K562 (cell line): ENCODE data around the gene SAMD8. TPM values are rescaled to one million over a fixed set of nuclear protein-coding genes. Genes with fewer than 3 reads are reported as not detected.

Experiments used
- ATAC-seq: fragments of 200-7000 bp; cut with Tn5 transposase; 3 replicates; pipeline ENCODE4 v1.9.1; 2020; ENCODE audit warnings: moderate library complexity
- BruUV-seq: library from RNA; stranded (reverse); fragments of 400-500 nt; replicated peaks from 2 replicates; lab custom pipeline; 2021; lab: Mats Ljungman, UMichigan
- CTCF ChIA-PET: fragments of 300-600 bp; formaldehyde crosslinking; extraction: SDS; loops from one replicate; lab custom pipeline; 2021; ENCODE audit warnings: low intra/inter-chr PET ratio; lab: Yijun Ruan, JAX
- POLR2A ChIA-PET: fragments of 300-600, 350-650 bp; sonication (Branson Sonifier 250); formaldehyde crosslinking; extraction: SDS; loops from one replicate; lab custom pipeline; 2021; ENCODE audit warnings: antibody characterized with exemption, inconsistent platforms; lab: Yijun Ruan, JAX
- DNase-seq, 4 experiments: peaks; one replicate each; pipeline versions ENCODE4 v3.0.0 to v3.0.0-alpha.2; 2011 to 2018; ENCODE audit warnings: low spot score in 3 of 4, mixed read lengths in 3 of 4; ENCODE audit errors: extremely low read depth in 1 of 4
- FAIRE-seq: peaks from 2 replicates; lab custom pipeline; 2011; peaks lifted over from hg19 to GRCh38; lab: Jason Lieb, UNC
- H2AFZ ChIP-seq: 2 replicates; pipeline ENCODE4 v1.6.0; 2011; ENCODE audit warnings: low read depth, low read length, control low read depth, inconsistent platforms
- H3K27ac ChIP-seq: fragments of 200-600 bp; 3 replicates; pipeline ENCODE4 v1.8.0; 2011; ENCODE audit warnings: low read depth, mild to moderate bottlenecking, control low read depth, inconsistent platforms, low read length, moderate library complexity, mixed read lengths; ENCODE audit errors: extremely low read depth
- H3K27me3 ChIP-seq, 2 experiments: fragments of 300-600 bp in 1 of 2; 2 replicates in 1 of 2; 3 replicates in 1 of 2; pipeline versions ENCODE4 v1.6.0 to v1.8.0; 2011; ENCODE audit warnings: inconsistent platforms in 2 of 2, low read length in 2 of 2, mild to moderate bottlenecking in 1 of 2, mixed read lengths in 1 of 2, moderate library complexity in 1 of 2; ENCODE audit not compliant: control insufficient read depth in 2 of 2, insufficient read depth in 2 of 2
- H3K36me3 ChIP-seq: fragments of 300-600 bp; 3 replicates; pipeline ENCODE4 v1.8.0; 2011; ENCODE audit warnings: mild to moderate bottlenecking, low read length, inconsistent platforms; ENCODE audit not compliant: control insufficient read depth, insufficient read depth
- H3K4me1 ChIP-seq, 2 experiments: fragments of 200-600 bp in 1 of 2; replicated peaks in 1 of 2; 2 replicates in 1 of 2; 3 replicates in 1 of 2; pipeline versions ENCODE4 v1.5.1 to v1.8.0; 2011; ENCODE audit warnings: inconsistent platforms in 2 of 2, low read length in 2 of 2, mild to moderate bottlenecking in 1 of 2, mixed read lengths in 1 of 2, moderate library complexity in 1 of 2; ENCODE audit not compliant: control insufficient read depth in 2 of 2, insufficient read depth in 2 of 2
- H3K4me2 ChIP-seq: 2 replicates; pipeline ENCODE4 v1.6.1; 2011; ENCODE audit warnings: low read length, control low read depth, inconsistent platforms, mixed read lengths; ENCODE audit not compliant: insufficient read depth
- H3K4me3 ChIP-seq: fragments of 200-600 bp; sonication (generic), shearing (Covaris generic); 2 replicates; pipeline ENCODE4 v1.5.1; 2016; ENCODE audit warnings: control low read depth, inconsistent platforms
- H3K79me2 ChIP-seq: fragments of 200-600 bp; 3 replicates; pipeline ENCODE4 v1.8.0; 2011; ENCODE audit warnings: low read length, inconsistent platforms; ENCODE audit not compliant: control insufficient read depth, insufficient read depth
- H3K9ac ChIP-seq, 2 experiments: 2 replicates each; pipeline versions ENCODE4 v1.6.0 to v1.6.1; 2011; ENCODE audit warnings: low read depth in 2 of 2, low read length in 2 of 2, control low read depth in 1 of 2, inconsistent platforms in 1 of 2, mild to moderate bottlenecking in 1 of 2, mixed read lengths in 1 of 2; ENCODE audit not compliant: insufficient read depth in 1 of 2
- H3K9me1 ChIP-seq: one replicate; pipeline ENCODE4 v1.6.0; 2011; ENCODE audit warnings: inconsistent platforms, mild to moderate bottlenecking, low read length, moderate library complexity; ENCODE audit not compliant: control insufficient read depth, insufficient read depth
- H3K9me3 ChIP-seq: replicated peaks from 2 replicates; pipeline ENCODE4 v1.5.1; 2011; ENCODE audit warnings: low read depth, low read length, inconsistent platforms; ENCODE audit not compliant: control insufficient read depth, insufficient read depth
- H4K20me1 ChIP-seq: replicated peaks from 2 replicates; pipeline ENCODE4 v1.6.1; 2011; ENCODE audit warnings: low read length, inconsistent platforms, mixed read lengths; ENCODE audit not compliant: control insufficient read depth, insufficient read depth
- DDX20 ChIP-seq: fragments of 450-650 bp; IDR thresholded peaks from 2 replicates; pipeline ENCODE4 v1.6.1; 2016; ENCODE audit warnings: missing genetic modification characterization, low read depth, mild to moderate bottlenecking, missing compliant biosample characterization, moderate library complexity
- FOXK1 ChIP-seq: sonication (generic); formaldehyde crosslinking; IDR thresholded peaks from 2 replicates; pipeline ENCODE4 v1.8.0; 2022; ENCODE audit warnings: missing genetic modification reagents, mild to moderate bottlenecking, borderline replicate concordance
- HCFC1 ChIP-seq: IDR thresholded peaks from 2 replicates; pipeline ENCODE4 v1.6.1; 2012; ENCODE audit warnings: low read depth, low read length, improper control_type of control experiment
- MCM7 ChIP-seq, 2 experiments: fragments of 450-650 bp; IDR thresholded peaks; 2 replicates each; pipeline ENCODE4 v1.6.1; 2016 to 2018
- PHF21A ChIP-seq: fragments of 450-650 bp; IDR thresholded peaks from 2 replicates; pipeline ENCODE4 v1.6.1; 2017; ENCODE audit warnings: low read depth, borderline replicate concordance
- POLR3G ChIP-seq: IDR thresholded peaks from 2 replicates; pipeline ENCODE4 v1.6.1; 2011; ENCODE audit not compliant: insufficient read length, insufficient replicate concordance; ENCODE audit errors: extremely low read depth
- PRPF4 ChIP-seq: fragments of 200-400 bp; formaldehyde crosslinking; IDR thresholded peaks from one replicate; pipeline ENCODE4 v1.6.1; 2017; ENCODE audit warnings: low read length, low read depth, mild to moderate bottlenecking; ENCODE audit not compliant: insufficient read depth, poor library complexity, severe bottlenecking
- PTTG1 ChIP-seq: fragments of 450-650 bp; IDR thresholded peaks from 2 replicates; pipeline ENCODE4 v1.6.1; 2016; ENCODE audit warnings: low read depth, mild to moderate bottlenecking, missing genetic modification characterization, missing compliant biosample characterization
- STAG1 ChIP-seq: sonication (generic); formaldehyde crosslinking; IDR thresholded peaks from 2 replicates; pipeline ENCODE4 v1.5.0; 2020; ENCODE audit warnings: missing genetic modification reagents, borderline replicate concordance
- ZC3H11A ChIP-seq: IDR thresholded peaks from 2 replicates; pipeline ENCODE4 v1.6.1; 2012; ENCODE audit warnings: low read depth, low read length, improper control_type of control experiment
- ZKSCAN1 ChIP-seq: fragments of 150-350 bp; IDR thresholded peaks from 2 replicates; pipeline ENCODE4 v1.6.1; 2016; ENCODE audit warnings: low read depth, low read length
- ZNF41 ChIP-seq: fragments of 250-450 bp; sonication (Bioruptor Pico); conservative IDR thresholded peaks from 2 replicates; pipeline ENCODE4 v1.4.0; 2020; ENCODE audit warnings: mild to moderate bottlenecking
- ZNF764 ChIP-seq: fragments of 250-450 bp; sonication (Bioruptor Pico); IDR thresholded peaks from 2 replicates; pipeline ENCODE4 v1.4.0; 2020; ENCODE audit warnings: low read depth, mild to moderate bottlenecking, moderate library complexity
- WGBS: fragments of 100-300 bp; shearing (Covaris generic); methylation state at CpG from one replicate; pipeline ENCODE4 v1.1.6; 2016; ENCODE audit warnings: low coverage, mixed read lengths; ENCODE audit not compliant: insufficient coverage; ENCODE audit errors: missing lambda C conversion rate; 5-methylcytosine and 5-hydroxymethylcytosine counted together
- in situ Hi-C: fragments of 300-500 bp; cut with MboI; formaldehyde crosslinking; loops from 4 replicates; pipeline ENCODE4 v1.15.0; 2018; ENCODE audit warnings: inconsistent platforms, mixed read lengths
- intact Hi-C: fragments of 100-400 bp; cut with micrococcal nuclease; formaldehyde crosslinking; loops from 2 replicates; pipeline ENCODE4 v1.14.2; 2022
- polyA plus RNA-seq, 8 experiments: library from polyadenylated mRNA; depleted of rRNA in 4 of 8; stranded (reverse) in 5 of 8; unstranded in 3 of 8; fragments of >200 nt; fragmentation: Nextera tagmentation in 2 of 8; fragmentation: Illumina TruSeq in 1 of 8; extraction: Ambion mirVana in 2 of 8; extraction: Trizol in 1 of 8; gene quantifications; 2 replicates each; pipeline versions ENCODE4 v1.2.1 to v1.2.3, GENCODE V29; 2011 to 2014; ENCODE audit warnings: inconsistent platforms in 1 of 8, missing spikeins in 1 of 8
- total RNA-seq, 7 experiments: library from RNA; depleted of rRNA in 6 of 7; stranded (reverse); fragments of >200 nt in 6 of 7; fragmentation: Illumina TruSeq in 2 of 7; extraction: Trizol in 2 of 7; gene quantifications; 2 replicates each; pipeline versions ENCODE4 v1.2.1 to v1.2.3, GENCODE V29; 2011 to 2021; ENCODE audit warnings: low replicate concordance in 1 of 7
- TF ChIP-seq, protein P1 (sequence below): fragments of 200-400 bp; formaldehyde crosslinking; IDR thresholded peaks from 2 replicates; pipeline ENCODE4 v1.6.1; 2017; ENCODE audit warnings: mild to moderate bottlenecking, low read depth, low read length, moderate library complexity
- TF ChIP-seq, protein P2 (sequence below): fragments of 250-450 bp; sonication (Bioruptor Pico); IDR thresholded peaks from 2 replicates; pipeline ENCODE4 v1.8.0; 2021; ENCODE audit warnings: moderate library complexity, mild to moderate bottlenecking, inconsistent platforms

The SAMD8 gene
- total and polyA plus RNA-seq, 9 of the 15 experiments (the other 6 are each of a cell fraction or from before 2014, with no cell fraction given) = 2.7 to 16.1 (median 6.2) TPM

GRCh38 chr10:75108684-75109458 lies 2.6 kb upstream of the SAMD8 start (continued):
- 0 out of 2 replicates have a peak, but pooled peaks have one; percentile 24 for TF ChIP-seq FOXK1

GRCh38 chr10:75109459-75109778 lies 2.0 kb upstream of the SAMD8 start:
- Histone ChIP-seq H3K27ac (peak overlapping the region; percentile 85), H3K9me3 (no peaks in the 10 kb centered on the region), H3K9me1 (peaks cover 4% of the 10 kb centered on the region), H2AFZ (peak overlapping the region; percentile 90), H3K27me3 (no peaks in the 10 kb centered on the region), H3K4me2 (peak overlapping the region; percentile 95), H3K9ac (peak overlapping the region; percentile 36 to 82; a peak in 3 of 4 replicates), H3K4me3 (peak overlapping the region; percentile 30; the same call in 1 of the 2 replicates), H3K4me1 (peaks cover 58 to 64% of the 10 kb centered on the region in 2 experiments), H3K79me2 (peaks cover 45% of the 10 kb centered on the region), H4K20me1 (no peaks in the 10 kb centered on the region), H3K36me3 (no peaks in the 10 kb centered on the region)
- FAIRE-seq = no peak
- ATAC-seq = no peak
- DNase-seq = no peak
- BruUV-seq = no TSS peak
- 25% methylated on average over 1 of the region's 1 CpG for WGBS
- in situ Hi-C loops (no loop called here), intact Hi-C loops (loop anchor here (5.0 to 10.0 kb wide), 2 partner anchors 282 to 375 kb away; partner anchors contain the start of gene KAT6B)
- ChIA-PET POLR2A (interaction anchor here (0.6 to 1.6 kb wide), 3 partner anchors 9 to 614 kb away, joined by 3 to 9 read pairs (median 7); no protein-coding TSS in a partner anchor), CTCF (no interaction called here)
- TF ChIP-seq PTTG1 (tag) (no peak), MCM7 (IDR thresholded peaks at IDR 0.05) (0 out of 4 replicates have a peak, but pooled peaks of 1 of the 2 experiments have one; percentile 63), HCFC1 (no peak), POLR3G (no peak), PRPF4 (no peak), ZKSCAN1 (peak; percentile 98), STAG1 (no peak), ZNF41 (CRISPR knock-in tag) (no peak), DDX20 (tag) (no peak), ZNF764 (CRISPR knock-in tag) (no peak), PHF21A (no peak), ZC3H11A (no peak)
- TF ChIP-seq, protein P1, sequence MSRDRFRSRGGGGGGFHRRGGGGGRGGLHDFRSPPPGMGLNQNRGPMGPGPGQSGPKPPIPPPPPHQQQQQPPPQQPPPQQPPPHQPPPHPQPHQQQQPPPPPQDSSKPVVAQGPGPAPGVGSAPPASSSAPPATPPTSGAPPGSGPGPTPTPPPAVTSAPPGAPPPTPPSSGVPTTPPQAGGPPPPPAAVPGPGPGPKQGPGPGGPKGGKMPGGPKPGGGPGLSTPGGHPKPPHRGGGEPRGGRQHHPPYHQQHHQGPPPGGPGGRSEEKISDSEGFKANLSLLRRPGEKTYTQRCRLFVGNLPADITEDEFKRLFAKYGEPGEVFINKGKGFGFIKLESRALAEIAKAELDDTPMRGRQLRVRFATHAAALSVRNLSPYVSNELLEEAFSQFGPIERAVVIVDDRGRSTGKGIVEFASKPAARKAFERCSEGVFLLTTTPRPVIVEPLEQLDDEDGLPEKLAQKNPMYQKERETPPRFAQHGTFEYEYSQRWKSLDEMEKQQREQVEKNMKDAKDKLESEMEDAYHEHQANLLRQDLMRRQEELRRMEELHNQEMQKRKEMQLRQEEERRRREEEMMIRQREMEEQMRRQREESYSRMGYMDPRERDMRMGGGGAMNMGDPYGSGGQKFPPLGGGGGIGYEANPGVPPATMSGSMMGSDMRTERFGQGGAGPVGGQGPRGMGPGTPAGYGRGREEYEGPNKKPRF = no peak
- TF ChIP-seq, protein P2, sequence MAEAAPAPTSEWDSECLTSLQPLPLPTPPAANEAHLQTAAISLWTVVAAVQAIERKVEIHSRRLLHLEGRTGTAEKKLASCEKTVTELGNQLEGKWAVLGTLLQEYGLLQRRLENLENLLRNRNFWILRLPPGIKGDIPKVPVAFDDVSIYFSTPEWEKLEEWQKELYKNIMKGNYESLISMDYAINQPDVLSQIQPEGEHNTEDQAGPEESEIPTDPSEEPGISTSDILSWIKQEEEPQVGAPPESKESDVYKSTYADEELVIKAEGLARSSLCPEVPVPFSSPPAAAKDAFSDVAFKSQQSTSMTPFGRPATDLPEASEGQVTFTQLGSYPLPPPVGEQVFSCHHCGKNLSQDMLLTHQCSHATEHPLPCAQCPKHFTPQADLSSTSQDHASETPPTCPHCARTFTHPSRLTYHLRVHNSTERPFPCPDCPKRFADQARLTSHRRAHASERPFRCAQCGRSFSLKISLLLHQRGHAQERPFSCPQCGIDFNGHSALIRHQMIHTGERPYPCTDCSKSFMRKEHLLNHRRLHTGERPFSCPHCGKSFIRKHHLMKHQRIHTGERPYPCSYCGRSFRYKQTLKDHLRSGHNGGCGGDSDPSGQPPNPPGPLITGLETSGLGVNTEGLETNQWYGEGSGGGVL (CRISPR knock-in tag) = no peak
